Activated CD8-positive, alpha-beta memory T cell treated with anti-CD3 and anti-CD28 coated beads, Interleukin-2, amount 50 U/mL, for 48 hours (primary cell): Measurements from ENCODE around the gene NCAPG.
A peak's percentile ranks its signal among the peaks of the same experiment; 100 is the strongest.

Experiments
- DNase-seq: peaks from one replicate; pipeline ENCODE4 v3.0.0-alpha.2; 2020

NCAPG gene, protein sequence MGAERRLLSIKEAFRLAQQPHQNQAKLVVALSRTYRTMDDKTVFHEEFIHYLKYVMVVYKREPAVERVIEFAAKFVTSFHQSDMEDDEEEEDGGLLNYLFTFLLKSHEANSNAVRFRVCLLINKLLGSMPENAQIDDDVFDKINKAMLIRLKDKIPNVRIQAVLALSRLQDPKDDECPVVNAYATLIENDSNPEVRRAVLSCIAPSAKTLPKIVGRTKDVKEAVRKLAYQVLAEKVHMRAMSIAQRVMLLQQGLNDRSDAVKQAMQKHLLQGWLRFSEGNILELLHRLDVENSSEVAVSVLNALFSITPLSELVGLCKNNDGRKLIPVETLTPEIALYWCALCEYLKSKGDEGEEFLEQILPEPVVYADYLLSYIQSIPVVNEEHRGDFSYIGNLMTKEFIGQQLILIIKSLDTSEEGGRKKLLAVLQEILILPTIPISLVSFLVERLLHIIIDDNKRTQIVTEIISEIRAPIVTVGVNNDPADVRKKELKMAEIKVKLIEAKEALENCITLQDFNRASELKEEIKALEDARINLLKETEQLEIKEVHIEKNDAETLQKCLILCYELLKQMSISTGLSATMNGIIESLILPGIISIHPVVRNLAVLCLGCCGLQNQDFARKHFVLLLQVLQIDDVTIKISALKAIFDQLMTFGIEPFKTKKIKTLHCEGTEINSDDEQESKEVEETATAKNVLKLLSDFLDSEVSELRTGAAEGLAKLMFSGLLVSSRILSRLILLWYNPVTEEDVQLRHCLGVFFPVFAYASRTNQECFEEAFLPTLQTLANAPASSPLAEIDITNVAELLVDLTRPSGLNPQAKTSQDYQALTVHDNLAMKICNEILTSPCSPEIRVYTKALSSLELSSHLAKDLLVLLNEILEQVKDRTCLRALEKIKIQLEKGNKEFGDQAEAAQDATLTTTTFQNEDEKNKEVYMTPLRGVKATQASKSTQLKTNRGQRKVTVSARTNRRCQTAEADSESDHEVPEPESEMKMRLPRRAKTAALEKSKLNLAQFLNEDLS

DNA sequence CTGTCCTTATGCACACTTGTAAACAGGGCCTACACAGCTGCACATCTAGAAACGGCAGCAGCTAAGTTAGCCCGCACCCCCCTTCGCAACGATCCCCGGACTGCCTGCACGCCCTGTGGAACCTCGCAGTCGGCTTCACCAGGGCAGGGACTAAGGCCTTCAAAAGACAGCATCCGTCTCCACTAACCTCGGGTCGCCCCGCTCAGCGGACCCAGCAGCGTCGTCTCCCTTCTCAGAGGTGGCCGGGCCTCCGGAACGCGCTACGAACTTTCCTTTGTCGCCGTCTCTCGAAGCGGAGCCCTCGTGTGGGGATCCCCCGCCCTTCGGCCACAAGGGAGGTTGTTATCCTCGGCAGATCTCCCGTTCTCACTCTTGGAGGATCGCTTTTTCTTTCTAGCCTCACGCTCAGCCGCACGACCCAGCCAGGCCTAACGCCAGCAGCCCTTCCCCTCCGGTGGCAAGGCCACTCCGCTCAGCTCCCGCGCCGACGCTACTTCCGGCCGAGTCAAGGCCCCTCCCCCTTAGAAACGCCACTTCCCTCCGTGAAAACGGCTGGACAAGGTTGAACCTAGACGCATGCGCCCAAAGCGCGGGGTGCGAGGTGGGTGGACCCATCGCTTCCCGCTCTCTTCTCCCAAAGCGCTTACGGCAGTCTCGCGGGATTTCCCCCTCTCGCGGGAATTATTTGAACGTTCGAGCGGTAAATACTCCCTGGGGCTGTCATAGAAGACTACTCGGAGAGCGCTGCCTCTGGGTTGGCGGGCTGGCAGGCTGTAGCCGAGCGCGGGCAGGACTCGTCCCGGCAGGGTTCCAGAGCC lies at the start of gene NCAPG, which contains the start of gene DCAF16:
Gene NCAPG, plus strand, starts transcription at position 720 of the 818 bp plus-strand sequence. CDS start 99 bp downstream, outside the sequence.
Gene DCAF16, minus strand, starts transcription at position 498 of the 818 bp plus-strand sequence. CDS start 6,616 bp downstream, outside the sequence.
- DNase-seq: peak; percentile 98

DNA sequence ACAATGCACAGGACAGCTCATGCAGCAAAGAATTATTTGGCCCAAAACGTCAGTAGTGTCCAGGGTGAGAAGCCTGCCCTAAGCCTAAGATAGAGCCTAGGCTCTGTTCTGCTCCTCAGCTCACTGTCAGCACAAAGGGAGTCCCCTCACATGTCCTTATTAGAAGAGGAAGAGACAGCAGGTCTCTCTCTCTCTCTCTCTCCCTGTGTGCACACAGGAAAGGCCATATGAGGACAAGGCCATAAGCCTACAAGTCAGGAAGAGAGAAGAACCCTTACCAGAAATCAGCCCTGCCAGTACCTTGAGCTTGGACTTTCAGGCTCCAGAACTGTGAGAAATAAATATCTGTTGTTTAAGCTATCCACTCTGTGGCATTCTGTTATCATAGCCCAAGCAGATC lies 49.7 kb upstream of the NCAPG start:
- no peak for DNase-seq

DNA sequence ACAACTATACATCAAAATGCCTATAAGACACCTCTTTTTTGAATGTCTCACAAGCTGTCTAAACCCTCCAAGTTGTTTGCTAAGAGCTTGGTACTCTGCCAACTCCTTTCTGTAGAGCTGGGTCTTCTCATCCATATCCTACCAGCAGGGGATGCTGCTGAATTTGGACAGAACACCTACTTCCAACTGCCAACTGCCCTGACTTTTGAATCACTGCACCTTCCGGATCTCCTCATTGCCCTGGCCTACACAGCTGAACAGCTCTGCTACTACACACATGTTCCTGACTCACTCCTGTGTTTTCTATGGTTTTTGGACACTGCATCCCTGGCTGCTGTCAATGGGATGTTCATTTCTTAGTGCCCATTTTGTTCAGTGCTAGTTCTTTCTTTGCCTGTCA lies 48.1 kb upstream of the NCAPG start:
- DNase-seq: no peak

DNA sequence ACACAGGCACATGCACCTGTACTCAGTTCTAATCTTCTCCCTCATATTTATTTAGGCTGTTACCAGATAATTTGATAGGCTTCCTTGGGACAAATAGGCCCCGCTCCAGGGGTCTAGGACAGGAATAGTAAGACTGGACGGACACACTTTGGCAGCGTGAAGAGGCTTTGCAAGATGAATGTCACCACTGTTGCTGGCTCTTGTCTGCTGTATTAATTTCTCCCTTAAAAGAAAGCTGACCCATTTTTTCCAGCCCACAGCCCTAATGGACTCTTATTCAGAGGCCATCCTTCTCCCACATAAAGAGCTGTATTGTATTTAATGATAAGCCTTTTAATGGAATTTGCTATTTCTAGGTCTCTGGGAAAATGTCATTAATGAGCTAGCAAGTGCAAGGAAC lies 47.4 kb upstream of the NCAPG start:
- no peak for DNase-seq

DNA sequence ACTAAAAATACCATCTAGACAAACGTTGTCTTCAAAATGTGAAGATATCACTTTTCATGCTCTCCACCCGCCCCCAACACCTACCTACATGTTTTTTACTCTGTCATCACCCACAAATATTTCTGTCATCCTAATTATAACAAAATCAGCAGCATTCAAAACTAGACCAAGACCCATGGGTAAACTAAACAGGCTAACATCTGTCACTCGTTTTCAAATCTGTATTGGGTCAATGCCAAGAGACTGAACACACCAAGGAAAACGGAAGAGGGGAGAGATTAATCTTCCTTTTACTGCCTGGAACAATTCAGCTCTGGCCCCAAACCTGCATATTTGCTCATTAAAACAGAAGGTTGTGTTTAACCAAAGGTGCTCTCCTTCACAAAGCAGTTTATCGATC lies 46.8 kb upstream of the NCAPG start:
- no peak for DNase-seq

DNA sequence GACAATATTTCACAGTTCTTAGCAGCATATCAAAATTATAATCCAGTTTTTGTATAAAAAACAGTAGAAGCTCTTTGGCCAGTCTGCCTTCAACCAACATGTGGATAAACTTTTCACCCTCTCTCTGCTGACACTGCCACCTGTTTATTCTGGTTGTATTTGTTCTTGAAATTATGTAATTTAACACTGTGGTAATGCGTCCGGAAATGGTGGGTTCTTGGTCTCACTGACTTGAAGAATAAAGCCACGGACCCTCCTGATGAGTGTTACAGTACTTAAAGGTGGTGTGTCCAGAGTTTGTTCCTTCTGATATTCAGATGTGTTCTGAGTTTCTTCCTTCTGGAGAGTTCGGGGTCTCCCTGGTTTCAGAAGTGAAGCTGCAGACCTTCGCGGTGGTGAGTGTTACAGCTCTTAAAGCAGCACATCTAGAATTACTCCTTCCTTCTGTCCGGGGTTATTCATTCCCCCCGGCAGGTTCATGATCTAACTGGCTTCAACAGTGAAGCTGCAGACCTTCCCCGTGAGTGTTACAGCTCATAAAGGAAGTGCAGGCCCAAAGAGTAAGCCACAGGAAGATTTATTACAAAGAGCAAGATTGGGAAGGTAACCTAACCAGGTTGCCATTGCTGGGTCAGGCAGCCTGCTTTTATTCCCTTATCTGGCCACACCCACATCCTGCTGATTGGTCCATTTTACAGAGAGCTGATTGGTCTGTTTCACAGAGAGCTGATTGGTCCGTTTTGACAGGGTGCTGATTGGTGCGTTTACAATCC lies 45.1 kb upstream of the NCAPG start:
- no peak for DNase-seq

DNA sequence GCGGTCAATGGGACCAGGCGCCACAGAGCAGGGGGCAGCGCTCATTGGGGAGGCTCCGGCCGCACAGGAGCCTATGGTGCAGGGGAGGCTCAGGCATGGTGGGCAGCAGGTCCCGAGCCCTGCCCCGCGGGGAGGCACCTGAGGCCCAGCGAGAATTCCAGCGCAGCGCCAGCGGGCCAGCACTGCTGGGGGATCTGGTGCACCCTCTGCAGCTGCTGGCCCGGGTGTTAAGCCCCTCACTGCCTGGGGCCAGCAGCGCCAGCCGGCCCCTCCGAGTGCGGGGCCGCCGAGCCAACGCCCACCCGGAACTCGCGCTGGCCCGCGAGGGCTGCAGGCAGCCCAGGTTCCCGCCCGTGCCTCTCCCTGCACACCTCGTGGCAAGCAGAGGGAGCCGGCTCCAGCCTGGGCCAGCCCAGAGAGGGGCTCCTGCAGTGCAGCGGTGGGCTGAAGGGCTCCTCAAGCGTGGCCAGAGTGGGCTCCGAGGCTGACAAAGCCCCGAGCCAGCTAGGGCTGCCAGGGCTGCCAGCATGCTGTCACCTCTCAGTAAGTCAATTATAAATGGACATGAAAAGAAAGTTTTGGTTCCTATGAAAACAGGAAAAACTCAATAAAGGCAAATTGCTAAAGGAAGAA lies 43.8 kb upstream of the NCAPG start:
- no peak for DNase-seq

DNA sequence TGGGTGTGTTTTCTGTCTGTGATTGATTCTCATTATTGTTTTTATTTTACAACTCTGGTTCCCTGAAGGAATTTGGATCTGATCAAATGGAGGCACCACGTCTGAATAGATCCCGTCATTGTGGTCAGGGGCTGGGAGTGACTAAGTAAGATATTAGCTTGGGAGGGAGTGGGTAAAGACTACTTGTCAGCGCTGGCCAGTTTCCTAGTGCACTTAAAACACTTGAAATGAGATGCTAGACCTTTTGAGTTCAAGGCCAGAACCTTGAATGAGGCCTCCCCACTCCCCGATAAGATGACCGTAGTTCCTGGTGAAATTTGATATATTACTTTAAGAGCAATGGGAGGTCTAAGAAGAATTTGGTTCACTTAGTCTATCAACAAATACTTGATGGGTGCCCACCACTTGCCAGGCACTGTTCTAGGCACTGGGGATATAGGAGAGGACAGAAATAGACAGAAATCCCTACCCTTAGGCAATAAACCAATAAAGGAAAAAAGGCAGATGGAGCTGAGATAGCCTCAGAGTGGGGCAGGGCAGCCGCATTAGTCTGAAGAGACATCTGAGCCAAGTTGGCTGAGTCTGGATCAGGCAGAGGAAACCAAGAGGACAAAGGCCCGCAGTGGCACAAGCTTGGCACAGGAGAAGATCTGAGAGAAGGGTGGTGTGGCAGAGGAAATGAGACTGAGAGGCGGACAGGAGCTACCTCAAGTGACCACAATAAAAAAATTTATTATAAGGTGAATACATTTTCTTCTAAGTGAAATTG lies 41.2 kb upstream of the NCAPG start:
- no peak for DNase-seq

DNA sequence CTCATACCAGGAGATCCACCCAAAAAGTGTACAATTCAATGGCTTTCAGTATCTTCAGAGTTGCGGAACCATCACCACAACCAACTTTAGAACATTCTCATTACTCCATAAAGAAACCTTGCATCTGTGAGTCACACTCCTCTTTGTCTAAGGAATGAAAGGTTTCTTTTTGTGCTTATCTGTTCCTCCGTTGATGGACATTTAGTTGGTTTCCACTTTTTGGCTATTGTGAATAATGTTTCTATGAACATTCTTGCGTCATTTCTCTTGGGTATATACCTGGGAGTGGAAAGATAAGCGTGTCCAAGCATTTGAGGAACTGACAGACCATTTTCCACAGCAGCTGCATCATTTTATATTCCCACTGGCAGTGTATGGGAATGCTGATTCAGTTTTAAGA lies 39.9 kb upstream of the NCAPG start:
- DNase-seq: no peak

DNA sequence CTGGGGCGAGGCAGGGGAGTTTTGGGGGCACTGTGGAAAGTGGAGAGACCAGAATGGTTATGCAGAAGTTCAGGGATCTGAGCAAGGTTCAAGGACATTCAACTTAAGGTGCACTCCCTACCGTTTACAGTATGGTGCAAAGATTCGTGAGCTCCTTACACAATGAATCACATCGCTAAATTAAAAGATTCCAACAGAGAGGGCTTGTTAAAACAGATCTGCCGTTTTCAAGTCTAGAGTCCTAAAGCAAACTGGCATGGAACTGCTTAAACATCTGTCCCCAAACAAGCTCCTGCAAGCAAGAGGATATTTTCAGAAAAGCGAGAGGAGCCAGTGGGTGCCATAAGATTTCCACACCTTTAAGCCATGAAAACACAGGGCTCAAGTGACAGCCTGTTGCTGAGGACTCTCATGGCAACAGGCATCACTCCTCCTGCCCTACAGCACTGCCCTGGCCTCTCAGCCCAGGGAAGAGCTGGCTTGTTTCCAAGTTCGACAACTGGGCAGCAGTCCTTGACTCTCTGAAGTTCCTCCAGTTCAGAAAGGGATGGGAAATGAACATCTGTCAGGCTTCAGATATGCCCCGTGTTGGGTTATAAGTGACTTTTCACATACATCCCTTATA lies 39.4 kb upstream of the NCAPG start:
- DNase-seq: no peak

DNA sequence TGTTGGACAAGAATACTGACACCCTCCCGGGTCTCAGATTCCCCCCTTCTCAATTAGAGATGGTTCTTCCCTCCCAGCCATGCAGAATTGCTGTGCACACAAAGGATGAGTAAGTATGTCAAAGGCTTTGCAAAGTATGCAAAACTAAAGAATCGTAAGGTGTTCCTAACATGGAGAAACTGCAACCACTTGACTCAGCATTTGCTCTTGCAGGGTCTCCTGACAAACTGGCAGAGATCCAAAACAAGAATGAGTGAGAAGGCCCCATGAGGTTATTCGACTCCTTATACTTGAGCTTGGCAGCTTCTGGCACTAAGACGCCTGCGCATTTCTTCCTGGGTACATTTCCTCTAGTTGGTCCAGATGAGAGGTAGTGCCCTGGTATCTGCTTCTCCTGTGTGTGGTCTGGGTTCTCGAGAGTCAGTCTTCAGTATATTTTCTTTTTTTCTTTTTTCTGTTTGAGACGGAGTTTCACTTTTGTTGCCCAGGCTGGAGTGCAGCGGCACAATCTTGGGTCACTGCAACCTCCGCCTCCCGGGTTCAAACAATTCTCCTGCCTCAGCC lies 37.6 kb upstream of the NCAPG start:
- DNase-seq: no peak

DNA sequence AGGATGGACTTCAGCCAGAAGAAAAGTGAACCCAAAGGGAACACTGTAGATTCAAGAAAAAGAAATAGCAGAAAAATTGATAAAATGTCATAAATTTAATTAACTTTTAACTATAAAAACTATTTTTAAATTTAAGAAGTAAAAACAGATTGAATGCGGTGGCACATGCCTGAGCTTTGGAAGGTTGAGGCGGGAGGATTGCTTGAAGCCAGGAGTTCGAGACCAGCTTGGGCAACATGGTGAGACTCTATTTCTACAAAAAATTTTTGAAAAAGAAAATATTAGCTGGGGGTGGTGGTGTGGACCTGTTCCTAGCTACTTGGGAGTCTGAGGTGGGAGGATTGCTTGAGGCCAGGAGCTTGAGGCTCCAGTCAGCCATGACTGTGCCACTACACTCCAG lies 32.3 kb upstream of the NCAPG start:
- no peak for DNase-seq

DNA sequence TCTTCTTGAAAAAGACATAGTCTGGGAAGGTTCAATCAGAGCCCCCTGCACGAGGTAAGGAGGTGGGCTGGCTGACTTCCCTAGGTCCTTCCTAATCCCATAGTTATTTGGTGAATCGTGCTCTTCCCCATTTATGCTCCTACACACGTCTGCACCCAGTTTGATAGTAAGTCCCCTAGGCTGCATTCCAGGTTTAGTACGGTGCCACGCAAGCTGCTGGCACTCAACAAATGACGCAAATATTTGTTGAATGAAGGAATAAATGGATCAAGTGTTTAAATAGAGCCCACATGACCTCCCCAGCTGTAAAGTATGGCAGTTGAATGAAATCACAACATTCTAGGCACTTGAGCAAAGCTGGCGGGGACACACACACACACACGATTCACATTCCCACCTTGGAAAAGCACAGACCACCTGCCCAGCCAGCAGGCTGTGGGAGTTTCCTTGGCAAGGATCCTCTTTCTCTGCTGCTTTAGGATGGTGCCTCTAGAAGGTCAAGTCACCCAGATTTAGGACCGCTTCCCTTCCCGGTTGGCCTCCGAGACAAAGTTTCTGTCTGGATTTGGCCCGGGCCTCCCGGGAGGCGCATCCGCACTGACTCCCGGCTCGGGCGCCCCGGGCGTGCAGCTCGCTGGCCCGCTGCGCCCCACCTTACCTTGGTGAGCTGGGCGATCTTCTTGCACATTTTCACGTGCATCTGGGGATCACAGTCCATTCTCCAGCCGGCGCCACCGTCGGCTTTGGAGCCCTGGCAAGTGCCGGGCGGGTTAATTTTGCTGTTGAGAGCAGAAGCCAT lies 30.1 kb upstream of the NCAPG start:
- no peak for DNase-seq

DNA sequence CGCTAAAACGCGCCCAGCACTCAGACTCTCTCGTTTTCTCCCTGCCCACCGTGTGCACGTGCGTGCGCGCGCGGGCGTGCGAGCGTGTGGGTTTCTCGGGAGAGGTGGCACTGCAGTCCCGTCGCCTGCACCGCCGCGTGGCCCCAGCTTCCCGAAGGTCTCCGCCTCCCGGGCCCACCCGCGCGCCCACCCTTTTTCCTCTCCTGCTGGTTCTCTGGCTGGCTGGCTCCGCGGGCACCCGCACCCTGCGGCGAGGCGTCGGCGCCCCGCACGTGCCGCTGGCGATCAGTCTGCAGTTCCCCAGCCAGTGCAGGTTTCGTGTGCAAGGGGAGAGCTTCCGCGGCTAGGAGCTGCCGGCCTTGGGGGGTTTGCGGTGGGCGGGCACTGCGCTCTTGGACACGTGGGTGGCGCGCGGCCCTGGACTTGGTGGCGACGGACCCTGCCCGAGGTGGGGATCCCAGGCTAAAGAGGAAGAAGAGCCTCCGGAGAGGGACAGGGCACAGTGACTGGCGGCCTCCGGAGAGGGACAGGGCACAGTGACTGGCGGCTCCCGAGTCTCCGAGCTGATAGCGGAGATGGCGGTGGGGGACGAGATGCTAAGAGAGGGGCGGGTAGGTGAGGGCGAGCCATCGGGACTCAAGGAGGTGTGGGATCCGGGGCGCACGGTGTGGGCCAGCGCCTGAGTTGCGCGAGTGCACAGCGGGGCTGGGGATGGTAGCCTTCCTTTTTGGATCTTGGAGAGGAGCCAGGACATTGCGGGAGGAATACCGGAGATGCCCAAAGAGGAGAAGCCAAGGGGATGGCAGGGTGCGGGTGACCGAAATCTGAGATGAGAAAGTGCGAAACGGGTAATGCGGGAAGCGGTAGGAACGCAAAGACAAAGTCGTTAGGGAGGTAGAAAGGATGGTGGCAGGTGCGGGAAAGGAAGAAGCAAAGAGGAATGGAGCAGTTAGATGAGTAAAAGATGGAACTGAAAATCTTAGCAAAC lies 29.2 kb upstream of the NCAPG start, which contains the start of gene FAM184B:
Gene FAM184B, minus strand, starts transcription at position 322 of the 988 bp plus-strand sequence. CDS start 322 bp downstream, outside the sequence.
- peak; percentile 59 for DNase-seq

DNA sequence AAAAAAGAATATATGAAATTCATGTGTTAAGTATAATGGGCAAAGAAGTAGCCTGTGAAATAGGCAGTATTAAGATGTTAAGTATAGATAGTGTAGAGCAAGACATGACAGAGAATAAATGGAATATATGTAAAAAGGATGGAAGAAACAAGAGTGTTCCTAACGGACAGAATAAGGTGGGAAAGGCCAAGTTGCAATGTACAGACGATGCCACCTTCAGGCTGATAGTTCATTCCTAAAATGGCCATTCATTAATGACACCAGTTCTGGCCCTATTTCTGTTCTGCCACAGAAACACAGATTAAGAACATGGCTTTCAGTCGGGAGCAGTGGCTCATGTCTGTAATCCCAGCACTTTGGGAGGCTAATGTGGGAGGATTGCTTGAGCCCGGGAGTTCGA lies 24.9 kb upstream of the NCAPG start:
- DNase-seq: no peak

DNA sequence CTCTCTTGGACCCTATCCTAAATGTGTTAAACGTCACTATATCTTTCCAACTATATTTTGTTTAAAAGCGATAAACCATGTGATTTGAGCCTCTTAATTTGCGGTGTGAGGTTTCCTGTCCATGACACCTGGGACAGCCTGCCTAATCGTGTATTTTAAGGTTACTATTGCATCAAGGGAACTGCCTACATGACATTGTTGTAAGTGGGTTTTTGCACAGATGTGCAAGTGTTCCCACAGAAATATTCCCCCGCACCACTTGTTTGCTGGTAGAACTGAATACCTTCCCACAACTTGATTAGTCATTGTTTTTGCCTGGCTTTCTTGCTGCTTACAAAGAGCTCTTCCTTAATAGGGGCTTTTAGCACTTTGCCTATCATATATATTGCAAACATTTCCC lies 24.2 kb upstream of the NCAPG start:
- DNase-seq: no peak

DNA sequence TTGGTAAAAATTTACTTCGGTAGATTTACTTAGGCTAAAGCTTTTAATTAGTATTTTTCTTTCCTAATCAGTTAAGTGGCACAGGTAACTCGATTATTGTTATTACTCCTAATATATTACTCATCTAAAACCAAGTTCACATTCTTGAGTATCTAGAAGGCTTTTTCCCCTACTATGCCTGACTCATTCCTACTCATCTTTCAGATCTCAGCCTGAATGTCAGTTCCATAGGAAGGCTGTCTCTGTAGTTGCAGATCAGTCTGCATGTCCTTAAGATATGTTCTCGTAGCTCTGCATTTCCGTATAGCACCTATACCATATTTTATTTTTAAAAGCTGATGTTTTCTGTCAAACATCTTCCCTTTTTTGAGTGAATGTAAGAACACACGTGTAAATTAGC lies 23.5 kb upstream of the NCAPG start:
- DNase-seq: no peak
